SK-N-MC (cell line): ENCODE measurements around the gene USP10.

ENCODE experiments used
- EZH2 ChIP-seq: fragments of 200-600 bp; sonication (generic); IDR thresholded peaks from one replicate; pipeline ENCODE4 v1.6.1; 2017; ENCODE audit warnings: antibody characterized with exemption
- FOXP2 ChIP-seq: optimal IDR thresholded peaks from 2 replicates; pipeline ENCODE3; 2011; ENCODE audit warnings: mild to moderate bottlenecking, moderate library complexity; ENCODE audit not compliant: insufficient read depth; ENCODE audit errors: extremely low read length, control extremely low read depth
- POLR2AphosphoS5 ChIP-seq: IDR thresholded peaks from 2 replicates; pipeline ENCODE4 v1.6.1; 2012; ENCODE audit warnings: mild to moderate bottlenecking, low read depth, low read length, borderline replicate concordance

- TF ChIP-seq EZH2 (no peak), POLR2AphosphoS5 (no peak), FOXP2 (no peak)
These were observed 43.2 kb upstream of the USP10 start for GRCh38 chr16:84656649-84657048.
